ENCODE results near the gene SLC6A5.
"Not testable (repeated sequence)": the region's sequence is repeated elsewhere in the genome, so short reads cannot be mapped to it uniquely, and the experiment has no call there.

Gene SLC6A5

DNA sequence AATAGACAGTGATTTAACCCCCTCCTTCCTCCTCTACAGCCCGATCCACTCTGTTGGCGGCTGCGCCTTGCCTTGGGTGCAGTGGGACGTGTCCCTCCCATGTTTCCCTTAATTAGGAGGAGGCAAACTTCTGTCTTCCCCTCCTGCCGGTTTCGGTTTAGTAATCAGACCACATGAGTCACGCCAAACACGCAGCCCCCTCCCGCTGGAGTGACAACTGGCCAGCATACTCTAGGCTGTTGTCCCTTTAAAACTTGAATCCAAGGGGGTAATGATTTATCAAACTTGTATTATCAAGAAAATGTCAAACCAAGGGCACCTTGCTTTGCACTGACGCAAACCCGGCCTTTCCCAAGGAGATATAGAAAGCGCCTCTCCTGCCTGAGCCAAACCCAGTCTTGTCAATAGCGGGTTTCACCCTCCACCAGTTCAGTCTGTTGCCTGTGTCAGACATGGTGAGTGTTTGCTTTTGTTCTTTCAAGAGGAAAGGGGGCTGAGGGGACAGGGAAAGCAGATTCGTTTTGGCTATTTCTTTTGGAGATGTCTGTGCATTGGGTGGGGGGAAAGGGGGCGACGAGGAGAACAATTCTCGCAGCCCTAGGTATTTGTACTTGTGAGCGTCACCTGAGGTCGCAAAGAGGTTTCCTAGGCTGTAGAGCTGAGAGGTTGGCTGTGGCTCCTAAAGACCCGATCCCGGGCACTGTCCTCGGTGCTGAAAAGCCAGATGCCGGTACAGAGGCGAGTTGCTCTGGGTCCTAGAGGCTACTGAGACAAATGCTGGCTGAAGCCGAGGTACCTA is at the start of gene SLC6A5:
SLC6A5 (plus strand) TSS at position 388 of the 799 bp plus-strand sequence; CDS start at position 453, 65 bp downstream.
- DNase-seq: no peak

DNA sequence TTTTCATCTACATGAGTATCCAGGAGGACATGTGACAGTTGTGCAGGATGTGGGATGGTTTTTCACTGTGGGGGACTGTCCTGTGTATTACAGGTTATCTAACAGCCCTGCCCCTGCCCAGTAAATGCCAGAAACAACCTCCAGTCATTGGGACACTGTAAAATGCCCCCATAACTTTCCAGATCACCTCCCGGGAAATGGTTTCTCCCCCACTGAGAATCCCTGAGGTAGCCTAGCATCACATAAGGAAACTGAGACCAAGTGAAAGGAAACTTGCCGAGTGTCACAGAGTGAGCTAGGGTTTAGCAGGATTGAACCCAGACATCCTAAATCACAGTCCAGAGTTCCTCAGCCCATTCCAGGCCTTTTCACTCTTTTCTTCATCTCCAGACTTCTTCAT is 48.3 kb upstream of the SLC6A5 start:
- DNase-seq: no peak

DNA sequence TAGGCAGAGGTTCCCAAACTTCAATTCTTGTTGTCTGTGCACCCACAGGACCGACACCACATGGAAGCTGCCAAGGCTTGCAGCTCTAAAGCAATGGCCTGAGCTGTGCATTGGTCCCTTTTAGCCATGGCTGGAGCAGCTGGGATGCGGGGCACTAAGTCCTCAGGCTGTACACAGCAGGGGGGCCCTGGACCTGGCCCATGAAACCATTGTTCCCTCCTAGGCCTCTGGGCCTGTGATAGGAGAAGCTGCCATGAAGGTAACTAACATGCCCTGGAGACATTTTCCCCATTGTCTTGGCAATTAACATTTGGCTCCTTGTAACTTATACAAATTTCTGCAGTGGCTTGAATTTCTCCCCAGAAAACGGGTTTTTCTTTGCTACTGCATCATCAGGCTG is 43.6 kb upstream of the SLC6A5 start:
- DNase-seq: no peak

DNA sequence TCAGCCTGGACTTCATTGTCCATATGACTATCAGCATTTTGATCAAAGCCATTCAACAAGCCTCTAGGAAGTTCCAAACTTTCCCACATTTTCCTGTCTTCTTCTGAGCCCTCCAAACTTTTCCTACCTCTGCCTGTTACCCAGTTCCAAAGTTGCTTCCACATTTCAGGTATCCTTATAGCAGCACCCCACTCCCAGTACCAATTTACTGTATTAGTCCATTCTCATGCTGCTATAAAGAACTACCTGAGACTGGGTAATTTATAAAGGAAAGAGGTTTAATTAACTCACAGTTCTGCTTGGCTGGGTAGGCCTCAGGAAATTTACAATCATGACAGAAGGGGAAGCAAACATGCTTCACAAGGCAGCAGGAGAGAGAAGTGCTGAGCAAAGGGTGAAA is 43.0 kb upstream of the SLC6A5 start:
- DNase-seq: not testable (repeated sequence)

DNA sequence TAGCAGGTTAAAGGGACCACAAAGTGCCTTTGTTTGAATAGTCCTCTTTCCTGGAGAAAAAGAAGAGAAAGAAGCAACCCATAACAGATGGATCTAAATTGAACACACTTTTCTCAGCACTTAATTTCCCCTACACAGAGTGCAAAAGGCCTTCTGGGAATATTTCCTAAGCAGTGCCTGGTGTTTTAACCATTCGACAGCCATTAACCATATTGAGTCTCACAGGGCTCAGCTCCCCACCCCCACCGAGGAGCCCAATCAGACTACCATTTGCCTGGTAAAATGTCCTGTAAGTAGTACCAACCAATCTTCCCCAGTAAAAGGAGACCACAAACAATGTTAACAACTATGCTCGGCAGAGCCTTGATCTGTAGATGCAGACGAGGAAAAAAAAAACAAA is 40.7 kb upstream of the SLC6A5 start:
- DNase-seq: no peak

DNA sequence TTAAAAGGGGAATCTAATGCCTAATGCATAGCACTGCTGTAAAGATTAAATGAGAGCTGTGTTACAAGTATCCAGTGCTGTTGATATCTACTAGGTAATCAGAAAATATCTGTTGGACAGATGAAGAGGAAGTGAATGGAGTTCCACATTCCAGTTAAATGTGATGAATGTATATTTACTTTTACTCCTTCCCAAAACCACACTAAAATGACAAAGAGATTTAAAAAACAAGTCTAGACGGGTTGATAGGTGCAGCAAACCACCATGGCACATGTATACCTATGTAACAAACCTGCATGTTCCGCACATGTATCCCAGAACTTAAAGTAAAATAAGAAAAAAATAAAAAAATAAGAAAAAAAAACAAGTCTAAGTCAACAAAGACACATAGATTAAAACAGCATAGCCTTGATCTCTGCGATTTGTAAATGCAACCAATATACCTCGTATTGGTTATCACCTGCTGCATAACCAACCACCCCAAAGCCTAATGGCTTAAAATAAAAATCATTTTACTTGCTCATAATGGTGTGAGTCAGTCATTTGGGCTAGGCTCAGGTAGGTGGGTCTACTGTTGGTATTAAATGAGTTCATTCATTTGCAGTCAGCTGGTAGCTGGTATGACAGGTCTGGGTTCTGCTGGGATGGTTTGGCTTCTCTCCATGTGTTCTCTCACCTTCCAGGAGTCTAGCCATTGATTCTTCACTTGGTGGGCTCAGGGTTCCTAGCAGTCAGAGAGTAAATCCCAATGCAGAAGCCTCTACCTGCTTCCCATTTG is 39.7 kb upstream of the SLC6A5 start:
- DNase-seq: no peak

DNA sequence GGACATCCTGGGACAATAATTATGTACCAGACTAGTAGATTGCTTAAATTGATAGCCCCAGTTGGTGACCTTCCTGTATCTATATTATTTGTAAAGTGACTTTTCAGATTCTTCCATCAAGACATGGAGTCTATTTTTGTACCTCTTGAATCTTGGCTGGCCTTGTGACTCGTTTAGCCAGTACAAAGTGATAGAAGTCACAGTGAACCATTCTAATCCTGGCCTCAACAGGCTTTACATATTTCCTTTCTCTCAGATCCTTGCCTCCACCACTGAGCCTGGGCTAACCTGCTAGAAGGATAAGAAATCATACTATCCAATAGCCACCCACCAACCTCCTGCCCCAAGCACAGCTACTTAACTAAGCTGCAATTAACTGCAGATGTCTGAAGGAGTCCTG is 37.5 kb upstream of the SLC6A5 start:
- no peak for DNase-seq

DNA sequence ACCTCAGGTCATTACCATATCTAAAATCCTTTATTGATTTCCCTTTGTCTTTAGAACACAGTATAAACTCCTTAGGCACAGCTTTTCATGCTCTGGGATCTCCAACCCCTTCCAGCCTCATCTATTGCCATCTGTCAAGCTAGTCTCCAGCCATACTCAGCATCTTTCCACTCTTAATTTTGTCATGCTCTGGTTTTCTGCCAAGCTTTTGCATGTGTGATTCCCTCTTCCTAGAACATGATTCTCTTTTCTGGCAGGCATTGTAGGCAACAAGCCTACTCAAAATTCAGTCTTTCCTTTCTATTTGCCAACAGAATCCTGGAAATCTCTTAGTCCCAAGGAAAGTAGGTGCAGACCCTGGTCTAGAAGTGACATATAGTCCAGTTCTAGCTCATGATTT is 35.5 kb upstream of the SLC6A5 start:
- DNase-seq: no peak

DNA sequence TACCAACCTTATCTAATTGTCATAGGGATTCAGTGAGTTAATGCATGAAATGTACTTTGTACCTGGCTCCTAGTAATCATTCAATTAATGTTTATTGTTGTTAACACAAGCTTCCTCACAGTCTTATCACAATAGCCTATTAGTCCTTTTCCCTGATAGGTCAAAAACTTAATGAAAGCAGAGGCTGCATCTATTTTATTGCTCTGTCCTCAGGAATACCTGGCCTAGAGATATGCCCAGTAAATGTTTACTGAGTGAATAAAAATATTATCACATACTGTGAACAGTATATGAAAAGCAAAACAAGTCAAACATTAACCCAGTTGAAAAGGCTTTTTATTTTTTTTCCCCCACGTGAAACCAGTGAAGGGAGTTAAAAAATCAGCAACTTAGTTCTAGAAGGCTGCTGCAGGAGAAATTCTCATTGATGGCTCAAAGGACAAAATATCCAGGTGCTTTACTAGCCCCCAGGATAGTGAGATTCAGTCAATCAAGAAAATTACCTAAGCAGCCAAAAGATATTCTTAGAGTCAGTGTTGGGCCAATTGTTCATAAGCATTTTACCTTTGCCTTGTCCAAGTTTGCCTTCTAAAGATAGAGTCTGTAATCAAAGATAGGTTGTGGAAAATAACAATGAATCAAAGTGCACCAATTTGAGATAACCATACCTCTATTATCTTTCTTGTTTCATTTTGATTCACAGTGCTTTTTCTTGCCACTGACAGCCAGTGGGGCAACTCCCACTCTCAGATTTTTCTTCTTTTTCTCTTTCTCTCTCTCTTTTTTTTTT is 34.4 kb upstream of the SLC6A5 start:
- no peak for DNase-seq

DNA sequence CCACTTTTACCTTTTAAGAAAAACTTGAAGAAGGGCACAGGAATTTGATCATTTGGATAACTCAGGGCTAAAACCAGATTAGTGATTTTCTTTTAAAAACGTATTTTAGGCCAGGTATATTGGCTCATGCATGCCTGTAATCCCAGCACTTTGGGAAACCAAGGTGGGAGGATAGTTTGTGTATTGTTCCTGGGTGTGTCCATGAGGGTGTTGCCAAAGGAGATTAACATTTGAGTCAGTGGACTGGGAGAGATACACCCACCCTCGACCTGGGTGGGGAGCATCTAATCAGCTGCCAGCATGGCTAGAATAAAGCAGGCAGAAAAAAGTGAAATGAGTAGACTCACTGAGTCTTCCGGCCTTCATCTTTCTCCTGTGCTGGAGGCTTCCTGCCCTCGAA is 33.3 kb upstream of the SLC6A5 start:
- not testable (repeated sequence) for DNase-seq

DNA sequence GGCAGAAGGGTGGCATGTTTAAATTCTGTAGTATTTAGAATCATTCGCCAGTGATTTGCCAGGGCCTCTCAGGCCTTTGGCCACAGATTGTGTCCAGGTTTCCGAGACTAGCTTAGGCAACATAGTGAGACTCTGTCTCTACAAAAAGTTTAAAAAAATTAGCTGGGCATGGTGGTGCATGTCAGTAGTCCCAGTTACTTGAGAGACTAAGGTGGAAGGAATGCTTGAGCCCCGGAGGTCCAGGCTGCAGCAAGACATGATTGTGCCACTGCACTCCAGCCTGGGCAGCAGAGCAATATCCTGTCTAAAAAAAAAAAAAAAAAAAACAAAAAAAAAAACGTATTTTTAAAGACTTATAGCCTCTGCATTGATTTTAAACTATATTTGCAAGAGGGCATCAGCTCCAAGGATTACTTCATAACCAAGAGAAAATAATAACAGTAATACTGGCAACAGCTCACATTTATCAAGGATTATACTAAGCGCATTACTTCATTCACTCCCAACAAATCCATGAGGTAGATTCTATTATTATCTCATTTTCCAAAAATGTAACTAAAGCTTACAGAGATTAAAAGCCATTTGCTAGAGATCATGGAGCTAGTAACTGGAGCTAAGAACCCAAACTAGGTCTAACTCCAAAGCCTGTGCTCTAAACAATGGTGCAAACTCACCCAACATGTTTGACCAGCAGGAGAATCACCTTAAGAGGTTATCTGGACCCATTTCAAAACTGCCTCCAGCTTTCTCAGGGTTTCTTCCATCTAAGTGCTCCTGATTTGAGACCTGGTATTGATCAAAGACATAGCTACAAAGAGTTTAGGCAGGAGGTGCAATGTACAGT is 32.6 kb upstream of the SLC6A5 start:
- no peak for DNase-seq

DNA sequence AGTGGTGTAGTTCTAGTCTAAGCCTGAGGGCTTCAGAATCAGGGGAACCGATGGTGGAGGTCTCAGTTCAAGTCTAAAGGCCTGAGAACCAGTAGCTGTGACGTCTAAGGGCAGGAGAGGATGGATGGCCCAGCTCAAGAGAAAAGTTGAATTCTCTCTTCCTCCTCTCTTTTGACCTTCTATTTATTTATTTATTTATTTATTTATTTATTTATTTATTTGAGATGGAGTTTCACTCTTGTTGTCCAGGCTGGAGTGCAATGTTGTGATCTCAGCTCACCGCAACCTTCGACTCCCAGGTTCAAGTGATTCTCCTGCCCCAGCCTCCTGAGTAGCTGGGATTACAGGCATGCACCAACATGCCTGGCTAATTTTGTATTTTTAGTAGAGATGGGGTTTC is 19.7 kb upstream of the SLC6A5 start:
- DNase-seq: not testable (repeated sequence)

DNA sequence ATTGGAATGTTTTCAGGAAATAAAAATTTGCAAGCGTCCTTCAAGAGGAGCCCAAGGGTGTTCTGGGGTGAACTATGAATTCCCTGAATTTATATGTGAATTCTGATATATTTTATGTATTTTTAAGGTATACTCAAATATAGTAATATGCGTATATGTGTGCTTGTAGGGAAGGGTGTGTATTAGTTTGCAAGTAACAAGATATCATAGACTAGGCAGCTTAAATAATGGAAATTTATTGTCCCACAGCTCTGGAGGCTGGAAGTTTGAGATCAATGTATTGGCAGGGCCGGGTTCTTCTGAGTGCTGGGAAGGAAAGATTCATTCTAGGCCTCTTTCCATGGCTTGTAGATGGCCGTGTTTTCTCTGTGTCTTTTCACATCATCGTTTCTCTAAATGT is 16.2 kb upstream of the SLC6A5 start:
- no peak for DNase-seq

DNA sequence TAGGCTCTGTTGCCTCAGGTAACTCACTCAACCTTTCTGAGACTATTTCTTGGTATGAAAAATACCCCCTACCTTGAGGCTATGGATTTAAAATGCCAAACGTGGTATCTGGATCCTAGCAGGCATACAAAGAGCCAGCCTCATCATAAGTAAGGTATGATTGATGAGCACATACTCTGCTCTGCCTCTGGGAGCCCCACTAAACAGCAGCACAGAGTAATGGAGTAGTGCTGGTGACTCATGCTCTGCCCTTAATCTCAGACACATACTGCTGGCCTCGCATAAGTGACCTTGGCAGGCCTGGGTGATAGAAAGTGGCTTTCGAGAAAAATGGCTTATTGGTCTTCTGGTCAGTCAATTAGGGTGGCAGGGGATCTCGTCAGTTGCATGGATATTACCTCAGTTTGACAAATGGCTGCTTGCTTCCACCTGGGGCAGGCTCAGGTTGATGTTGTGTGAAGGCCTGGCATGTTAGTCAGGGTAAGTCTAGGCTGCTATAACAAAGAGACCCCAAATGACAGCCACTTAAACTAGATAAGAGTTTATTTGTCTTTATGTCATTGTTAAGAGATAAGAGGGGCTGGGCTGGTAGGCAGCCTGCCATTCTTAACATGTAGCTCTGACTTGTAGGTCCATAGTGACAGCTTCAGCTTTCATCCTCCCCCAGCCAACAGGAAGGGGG is 15.2 kb upstream of the SLC6A5 start:
- DNase-seq: no peak

DNA sequence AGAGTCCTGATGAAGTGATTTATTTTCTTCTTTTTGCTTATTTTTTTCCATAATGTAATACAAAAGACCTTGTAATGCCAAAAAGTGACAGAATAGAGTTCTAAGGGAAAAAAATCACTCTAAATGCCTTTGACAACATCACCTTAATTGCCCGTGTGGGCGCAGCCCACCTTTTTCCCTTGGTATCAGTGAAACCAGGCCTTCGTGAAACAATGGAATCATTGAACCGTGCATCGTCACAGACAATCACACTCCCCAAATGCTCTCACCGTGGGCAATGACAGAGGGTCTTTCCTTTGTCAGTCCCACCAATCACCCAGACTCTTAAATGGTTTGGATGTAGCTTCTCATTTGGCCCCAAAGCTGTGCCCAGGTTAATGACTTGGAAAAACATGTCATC is 9.6 kb upstream of the SLC6A5 start:
- no peak for DNase-seq

DNA sequence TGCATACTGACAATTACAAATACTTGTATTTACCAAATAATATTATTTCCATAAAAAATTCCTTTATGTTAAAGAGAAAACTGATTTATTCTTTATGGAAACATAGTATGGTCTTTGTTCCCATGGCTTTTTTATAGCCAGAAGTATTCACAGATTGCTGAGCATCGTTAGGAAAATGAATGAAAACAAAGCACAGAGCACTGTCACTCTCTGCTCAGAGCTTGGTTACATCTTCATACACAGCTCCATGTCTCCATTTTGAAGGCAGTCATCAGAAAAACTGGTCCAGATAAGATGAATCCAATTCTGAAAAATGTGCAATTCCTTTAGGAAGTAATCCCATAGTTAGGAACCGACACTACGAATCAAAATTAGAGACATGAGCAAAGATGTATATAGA is 9.0 kb upstream of the SLC6A5 start:
- DNase-seq: no peak

DNA sequence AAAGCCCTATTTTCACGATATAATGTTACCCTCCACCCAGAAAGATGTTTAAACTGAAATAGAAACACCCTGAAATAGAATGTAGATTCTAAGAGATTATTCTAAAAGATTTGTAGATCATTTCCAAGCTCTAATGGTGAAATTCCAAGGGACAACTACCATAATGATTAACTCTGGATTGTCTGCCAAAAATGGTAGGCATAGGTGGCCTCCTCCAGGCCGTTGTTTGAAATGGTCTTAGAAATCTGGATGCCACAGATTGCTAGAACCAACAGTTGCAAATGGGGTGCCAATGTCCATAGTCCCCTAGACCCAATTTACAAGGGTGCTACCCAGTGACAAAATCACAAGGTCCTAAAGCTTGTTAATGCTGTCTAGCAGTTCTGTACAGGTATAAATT is 6.7 kb upstream of the SLC6A5 start:
- DNase-seq: no peak

DNA sequence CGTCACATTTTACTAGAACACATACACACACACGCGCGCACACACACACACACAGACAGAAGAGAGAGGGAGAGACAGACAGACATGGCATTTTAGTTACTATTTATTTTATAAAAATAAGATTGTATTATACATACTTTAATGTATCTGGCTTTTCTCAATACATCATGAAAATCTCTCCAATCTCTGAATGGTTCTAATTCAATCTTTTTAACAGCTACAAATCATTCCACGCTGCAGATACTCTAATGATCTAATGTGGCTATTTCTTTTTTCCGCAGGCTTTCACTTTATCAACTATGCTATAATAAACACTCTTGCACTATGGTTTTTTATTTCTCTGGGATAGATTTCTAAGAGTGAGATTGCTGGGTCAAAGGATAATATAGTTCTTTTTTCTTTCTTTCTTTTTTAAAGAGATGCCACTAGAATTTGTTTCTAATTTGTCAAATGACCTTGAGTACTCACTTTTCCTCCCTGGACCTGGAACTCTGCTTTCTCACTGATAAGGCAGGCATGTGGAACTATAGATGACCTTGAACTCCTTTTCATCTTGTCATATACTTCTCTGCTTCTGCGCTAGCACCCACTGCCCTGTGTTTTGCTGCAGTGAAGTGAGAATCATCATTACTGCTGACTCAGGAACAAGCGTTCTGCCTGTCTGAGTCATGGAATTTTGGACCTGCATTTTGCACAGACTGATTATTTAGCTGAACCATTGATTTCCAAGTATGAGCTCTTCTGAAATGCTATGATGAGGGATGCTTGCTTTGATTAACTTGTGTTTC is 4.9 kb upstream of the SLC6A5 start:
- DNase-seq: no peak

DNA sequence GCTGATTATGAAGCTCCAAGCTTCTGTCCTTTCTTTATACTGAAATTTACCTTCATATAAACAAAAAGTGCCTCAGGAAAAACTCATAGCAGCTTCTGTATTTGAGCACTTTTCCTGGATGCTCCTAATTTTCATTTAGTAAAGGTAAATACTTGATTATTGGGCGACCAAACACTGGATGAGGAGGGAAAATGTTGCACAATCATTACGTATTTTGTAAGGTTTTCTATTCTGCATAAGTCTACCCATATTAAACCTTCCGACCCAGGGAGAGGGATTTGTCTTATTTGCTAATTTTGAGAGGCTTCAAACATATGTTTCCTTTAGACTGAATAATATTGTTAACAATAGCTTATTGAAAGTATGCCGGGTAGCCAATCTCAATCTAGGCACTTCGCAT is 4.3 kb upstream of the SLC6A5 start:
- DNase-seq: no peak

DNA sequence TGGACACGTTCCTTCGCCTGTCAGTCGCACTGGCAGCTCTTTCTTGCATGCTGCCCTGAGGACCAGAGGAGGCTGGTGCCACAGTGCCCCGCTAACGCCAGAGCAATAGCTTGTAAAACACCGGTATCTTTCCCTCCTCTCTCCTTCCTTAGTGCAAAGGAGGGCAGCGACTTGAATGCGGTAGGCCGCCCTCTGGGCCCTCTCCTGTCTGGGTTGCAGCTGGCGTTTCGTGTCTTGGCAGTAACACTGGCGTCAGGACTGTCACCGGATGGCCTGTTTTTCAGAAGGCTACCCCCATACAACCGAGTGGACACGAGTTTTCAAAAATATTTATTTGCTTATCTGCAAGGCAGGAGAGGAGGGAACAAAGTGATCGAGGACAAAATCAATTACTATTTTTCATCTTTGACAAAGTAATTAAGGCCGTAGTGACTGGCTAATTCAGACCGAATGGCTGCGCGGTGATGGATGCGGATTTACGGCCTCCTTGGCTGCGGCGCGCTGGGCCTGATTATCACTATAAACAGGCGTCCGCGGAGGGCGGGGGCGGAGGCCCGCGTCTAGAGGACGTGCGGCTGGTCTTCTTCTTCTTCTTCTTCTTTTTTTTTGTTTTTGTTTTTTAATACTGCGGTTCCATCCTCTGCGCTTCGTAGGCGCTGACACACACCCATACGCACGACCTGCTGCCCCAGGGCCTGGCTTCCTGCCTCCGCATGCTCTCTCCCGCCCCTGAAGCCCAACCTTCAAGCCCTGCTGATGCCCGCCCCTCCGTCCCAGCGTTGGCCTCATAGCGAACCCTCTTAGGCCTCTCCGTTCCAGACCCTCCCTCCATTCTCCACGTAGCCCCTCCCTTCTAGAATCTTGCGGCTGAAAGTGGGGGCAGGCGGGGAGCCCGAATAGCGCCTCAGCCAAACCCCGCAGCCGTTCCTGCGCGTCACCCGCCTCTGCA is 2.9 kb upstream of the SLC6A5 start:
- no peak for DNase-seq
